HG03460 (cell line): ENCODE results near the gene AOPEP.

Experiments
- ATAC-seq: cut with Tn5 transposase; IDR thresholded peaks from one replicate; pipeline ENCODE4 v1.9.1; 2021; ENCODE audit not compliant: unreplicated experiment

The AOPEP gene

GRCh38 chr9:95088421-95089161, 362.1 kb downstream of the AOPEP start:
- ATAC-seq: no peak

- no peak for ATAC-seq
Measured at GRCh38 chr9:95089257-95090022, 362.9 kb downstream of the AOPEP start.

GRCh38 chr9:95090023-95090791, 363.7 kb downstream of the AOPEP start:
- no peak for ATAC-seq

- no peak for ATAC-seq
Measured at GRCh38 chr9:95090871-95091577, 364.5 kb downstream of the AOPEP start.

- no peak for ATAC-seq
Measured at GRCh38 chr9:95091601-95092261, 365.2 kb downstream of the AOPEP start.

- ATAC-seq: no peak
Measured at GRCh38 chr9:95092262-95093072, 366.0 kb downstream of the AOPEP start.

- no peak for ATAC-seq
Measured at GRCh38 chr9:95093586-95093985, 367.1 kb downstream of the AOPEP start.

- no peak for ATAC-seq
Measured at GRCh38 chr9:95094002-95094401, 367.5 kb downstream of the AOPEP start.

GRCh38 chr9:95095641-95096355, 369.3 kb downstream of the AOPEP start:
- no peak for ATAC-seq

GRCh38 chr9:95096381-95096780, 369.9 kb downstream of the AOPEP start:
- ATAC-seq: no peak

- ATAC-seq: no peak
Measured at GRCh38 chr9:95096807-95097206, 370.3 kb downstream of the AOPEP start.

- ATAC-seq: no peak
Measured at GRCh38 chr9:95097279-95097678, 370.8 kb downstream of the AOPEP start.

- no peak for ATAC-seq
Measured at GRCh38 chr9:95098391-95098921, 372.0 kb downstream of the AOPEP start.

GRCh38 chr9:95099321-95100070, 373.0 kb downstream of the AOPEP start:
- no peak for ATAC-seq

- no peak for ATAC-seq
Measured at GRCh38 chr9:95100071-95100627, 373.6 kb downstream of the AOPEP start.

GRCh38 chr9:95101326-95101725, 374.8 kb downstream of the AOPEP start:
- ATAC-seq: no peak

- ATAC-seq: no peak
Measured at GRCh38 chr9:95102001-95102433, 375.5 kb downstream of the AOPEP start.

GRCh38 chr9:95102572-95102971, 376.1 kb downstream of the AOPEP start:
- no peak for ATAC-seq
